GM12878 (cell line): Measurements from ENCODE around the gene FTCDNL1. TPM values are rescaled to one million over a fixed set of nuclear protein-coding genes. Genes with fewer than 3 reads are reported as not detected.

Experiments used
- ATAC-seq: fragments of 200-7000 bp; cut with Tn5 transposase; 3 replicates; pipeline ENCODE4 v1.9.1; 2020; ENCODE audit warnings: mild to moderate bottlenecking, moderate library complexity
- BruUV-seq: library from RNA; stranded (reverse); fragments of 400-500 nt; replicated peaks from 2 replicates; lab custom pipeline; 2021; lab: Mats Ljungman, UMichigan
- CTCF ChIA-PET: fragments of 300-600 bp; sonication (Branson Sonifier 250); formaldehyde crosslinking; extraction: SDS; loops from one replicate; lab custom pipeline; 2021; ENCODE audit warnings: inconsistent platforms; lab: Yijun Ruan, JAX
- POLR2A ChIA-PET: fragments of 350-600 bp; formaldehyde crosslinking; extraction: SDS; loops from one replicate; lab custom pipeline; 2021; ENCODE audit warnings: inconsistent platforms; lab: Charles Lee
- RAD21 ChIA-PET: fragments of 300-600 bp; sonication (Branson Sonifier 250); formaldehyde crosslinking; loops from one replicate; lab custom pipeline; 2023; ENCODE audit warnings: antibody characterized with exemption; ENCODE audit not compliant: unreplicated experiment; lab: Charles Lee
- SMC1A ChIA-PET: fragments of 300-600 bp; sonication (Branson Sonifier 250); formaldehyde crosslinking; loops from one replicate; lab custom pipeline; 2023; ENCODE audit not compliant: unreplicated experiment, uncharacterized antibody; lab: Charles Lee
- DNase-seq: peaks from one replicate; pipeline ENCODE4 v3.0.0-alpha.2; 2011; ENCODE audit warnings: low read depth, low spot score
- FAIRE-seq: peaks from 3 replicates; lab custom pipeline; 2011; peaks lifted over from hg19 to GRCh38; lab: Jason Lieb, UNC
- H2AFZ ChIP-seq: 2 replicates; pipeline ENCODE4 v1.6.0; 2011; ENCODE audit warnings: low read depth, low read length, control low read depth; ENCODE audit not compliant: control insufficient read depth
- H3K27ac ChIP-seq: 2 replicates; pipeline ENCODE4 v1.5.1; 2011; ENCODE audit warnings: control low read depth; ENCODE audit not compliant: control insufficient read depth, insufficient read depth
- H3K27me3 ChIP-seq, 2 experiments: replicated peaks in 1 of 2; 2 replicates each; pipeline versions ENCODE4 v1.6.0 to v1.6.1; 2011; ENCODE audit warnings: low read length in 1 of 2; ENCODE audit not compliant: control insufficient read depth in 2 of 2, insufficient read depth in 2 of 2
- H3K36me3 ChIP-seq, 2 experiments: 2 replicates each; pipeline ENCODE4 v1.5.1; 2011; ENCODE audit warnings: low read length in 1 of 2; ENCODE audit not compliant: control insufficient read depth in 2 of 2, insufficient read depth in 2 of 2
- H3K4me1 ChIP-seq: 2 replicates; pipeline ENCODE4 v1.6.1; 2011; ENCODE audit warnings: mild to moderate bottlenecking, low read length, moderate library complexity, mixed read lengths; ENCODE audit not compliant: control insufficient read depth, insufficient read depth
- H3K4me2 ChIP-seq: 2 replicates; pipeline ENCODE4 v1.6.0; 2011; ENCODE audit warnings: control low read depth; ENCODE audit not compliant: control insufficient read depth, insufficient read depth
- H3K4me3 ChIP-seq: fragments of 200-600 bp; sonication (generic); 2 replicates; pipeline ENCODE4 v1.5.1; 2016
- H3K79me2 ChIP-seq: 2 replicates; pipeline ENCODE4 v1.6.0; 2011; ENCODE audit warnings: low read length; ENCODE audit not compliant: control insufficient read depth, insufficient read depth
- H3K9ac ChIP-seq: 2 replicates; pipeline ENCODE4 v1.8.0; 2011; ENCODE audit warnings: low read length, control low read depth, mixed read lengths; ENCODE audit not compliant: control insufficient read depth, insufficient read depth
- H3K9me3 ChIP-seq: replicated peaks from 3 replicates; pipeline ENCODE4 v1.5.1; 2011; ENCODE audit warnings: mild to moderate bottlenecking, low read length; ENCODE audit not compliant: control insufficient read depth, insufficient read depth
- H4K20me1 ChIP-seq: 2 replicates; pipeline ENCODE4 v1.6.0; 2011; ENCODE audit not compliant: control insufficient read depth, insufficient read depth
- E2F8 ChIP-seq: fragments of 450-650 bp; IDR thresholded peaks from 2 replicates; pipeline ENCODE4 v1.6.1; 2018; ENCODE audit warnings: mild to moderate bottlenecking, low read depth, moderate library complexity; ENCODE audit not compliant: partially characterized antibody
- ELK1 ChIP-seq: IDR thresholded peaks from 2 replicates; pipeline ENCODE4 v1.6.1; 2012; ENCODE audit warnings: low read depth, low read length, improper control_type of control experiment
- MEF2A ChIP-seq: IDR thresholded peaks from 2 replicates; pipeline ENCODE4 v1.6.1; 2011; ENCODE audit warnings: low read depth, mild to moderate bottlenecking, low read length, moderate library complexity; ENCODE audit not compliant: insufficient read depth
- NKRF ChIP-seq: fragments of 450-650 bp; conservative IDR thresholded peaks from 2 replicates; pipeline ENCODE4 v1.6.1; 2017; ENCODE audit warnings: mild to moderate bottlenecking, moderate library complexity
- PML ChIP-seq: IDR thresholded peaks from 2 replicates; pipeline ENCODE4 v1.6.1; 2012; ENCODE audit warnings: low read length, inconsistent platforms
- SMARCA5 ChIP-seq: fragments of 450-650 bp; IDR thresholded peaks from 2 replicates; pipeline ENCODE4 v1.6.1; 2017; ENCODE audit warnings: mild to moderate bottlenecking
- SUPT20H ChIP-seq: IDR thresholded peaks from 2 replicates; pipeline ENCODE4 v1.6.1; 2011; ENCODE audit warnings: low read depth, mild to moderate bottlenecking, low read length, moderate library complexity, borderline replicate concordance; ENCODE audit not compliant: control insufficient read depth
- ZBTB33 ChIP-seq: fragments of 450-650 bp; IDR thresholded peaks from 2 replicates; pipeline ENCODE4 v1.6.1; 2017; ENCODE audit warnings: mild to moderate bottlenecking
- WGBS: methylation state at CpG from one replicate; pipeline ENCODE4 v1.1.6; 2016; ENCODE audit warnings: low lambda C conversion rate; ENCODE audit not compliant: insufficient replicate concordance, insufficient coverage; ENCODE audit errors: missing lambda C conversion rate; 5-methylcytosine and 5-hydroxymethylcytosine counted together
- in situ Hi-C: fragments of 300-500 bp; cut with MboI; formaldehyde crosslinking; loops from 9 replicates; pipeline ENCODE4 v1.14.3; 2018; ENCODE audit warnings: mixed read lengths
- intact Hi-C: fragments of 100-400 bp; cut with micrococcal nuclease; formaldehyde crosslinking; loops from one replicate; pipeline ENCODE4 v1.14.2; 2022; ENCODE audit not compliant: unreplicated experiment
- polyA plus RNA-seq, 11 experiments: library from polyadenylated mRNA; depleted of rRNA in 4 of 11; unstranded in 6 of 11; stranded (reverse) in 5 of 11; fragments of >200 nt; fragmentation: Nextera tagmentation in 4 of 11; fragmentation: Illumina TruSeq in 1 of 11; extraction: Ambion mirVana in 4 of 11; extraction: Trizol in 1 of 11; gene quantifications; 1 replicate in 1 of 11; 2 replicates in 10 of 11; pipeline versions ENCODE4 v1.2.1 to v1.2.3, GENCODE V29; 2011 to 2016; ENCODE audit warnings: inconsistent platforms in 2 of 11, missing spikeins in 2 of 11, low read depth in 1 of 11
- total RNA-seq, 4 experiments: library from RNA; depleted of rRNA in 3 of 4; stranded (reverse); fragments of >200 nt in 3 of 4; fragmentation: Illumina TruSeq in 1 of 4; extraction: Trizol in 1 of 4; gene quantifications; 2 replicates each; pipeline versions ENCODE4 v1.2.1 to v1.2.3, GENCODE V29; 2013 to 2021
- TF ChIP-seq, protein P1 (sequence below): fragments of 450-650 bp; IDR thresholded peaks from 2 replicates; pipeline ENCODE4 v1.6.1; 2016; ENCODE audit warnings: mild to moderate bottlenecking

FTCDNL1 gene
- total and polyA plus RNA-seq, 10 of the 15 experiments (the other 5 are each of a cell fraction or from before 2014, with no cell fraction given): 0.15 to 3.9 (median 2.0) TPM

GRCh38 chr2:199895406-199895805, 44.4 kb upstream of the FTCDNL1 start (continued):
- TF ChIP-seq ELK1 (no peak), NKRF (no peak)
- TF ChIP-seq, all 136 proteins: peak for 0

DNA sequence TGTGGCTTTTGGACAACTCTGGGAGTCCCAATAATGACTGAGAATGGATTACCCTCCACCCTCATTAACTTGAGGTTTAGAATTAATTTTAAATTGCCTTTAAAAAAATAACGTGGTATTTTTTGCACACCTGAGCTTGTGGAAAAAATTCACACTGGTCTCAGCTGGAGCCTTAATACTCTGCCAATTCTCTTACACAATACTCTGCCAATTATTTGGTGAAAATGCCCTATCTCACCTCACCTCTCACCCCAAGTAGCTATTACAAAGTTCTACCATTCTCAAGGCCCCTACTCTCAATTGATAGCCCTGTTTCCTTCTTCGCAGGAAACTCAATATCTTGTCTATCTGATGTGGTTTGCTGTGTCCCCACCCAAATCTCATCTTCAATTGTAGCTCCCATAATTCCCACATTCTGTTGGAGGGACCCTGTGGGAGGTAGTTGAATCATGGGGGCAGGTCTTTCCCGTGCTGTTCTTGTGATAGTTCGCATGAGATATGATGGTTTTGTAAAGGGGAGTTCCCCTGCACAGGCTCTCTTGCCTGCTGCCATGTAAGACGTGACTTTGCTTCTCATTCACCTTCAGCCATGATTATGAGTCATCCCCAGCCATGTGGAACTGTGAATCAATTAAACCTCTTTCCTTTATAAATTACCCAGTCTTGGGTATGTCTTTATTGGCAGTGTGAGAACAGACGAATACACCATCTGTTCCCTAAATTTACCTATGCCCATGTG, 32.7 kb upstream of the FTCDNL1 start:
- Histone ChIP-seq H3K4me3 (no peak overlapping the region), H4K20me1 (no peaks in the 10 kb centered on the region), H3K27me3 (no peaks in the 10 kb centered on the region; a peak in 1 of 4 replicates)
- POLR2A ChIA-PET: no interaction called here
- CTCF ChIA-PET: no interaction called here
- TF ChIP-seq MEF2A: no peak
- no peak for TF ChIP-seq SUPT20H
- TF ChIP-seq E2F8: no peak
- no peak for TF ChIP-seq SMARCA5
- no peak for TF ChIP-seq PML
- TF ChIP-seq ZBTB33: no peak
- TF ChIP-seq, protein P1, sequence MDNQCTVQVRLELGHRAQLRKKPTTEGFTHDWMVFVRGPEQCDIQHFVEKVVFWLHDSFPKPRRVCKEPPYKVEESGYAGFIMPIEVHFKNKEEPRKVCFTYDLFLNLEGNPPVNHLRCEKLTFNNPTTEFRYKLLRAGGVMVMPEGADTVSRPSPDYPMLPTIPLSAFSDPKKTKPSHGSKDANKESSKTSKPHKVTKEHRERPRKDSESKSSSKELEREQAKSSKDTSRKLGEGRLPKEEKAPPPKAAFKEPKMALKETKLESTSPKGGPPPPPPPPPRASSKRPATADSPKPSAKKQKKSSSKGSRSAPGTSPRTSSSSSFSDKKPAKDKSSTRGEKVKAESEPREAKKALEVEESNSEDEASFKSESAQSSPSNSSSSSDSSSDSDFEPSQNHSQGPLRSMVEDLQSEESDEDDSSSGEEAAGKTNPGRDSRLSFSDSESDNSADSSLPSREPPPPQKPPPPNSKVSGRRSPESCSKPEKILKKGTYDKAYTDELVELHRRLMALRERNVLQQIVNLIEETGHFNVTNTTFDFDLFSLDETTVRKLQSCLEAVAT: no peak
- TF ChIP-seq, all 136 proteins: peak for 0
- no peak overlapping the region for H2AFZ ChIP-seq
- no peak overlapping the region for H3K9ac ChIP-seq
- in situ Hi-C loops (no loop called here), intact Hi-C loops (no loop called here)
- H3K79me2 ChIP-seq: no peaks in the 10 kb centered on the region
- H3K9me3 ChIP-seq: peaks cover 4% of the 10 kb centered on the region; the same call in 2 of the 3 replicates
- ChIA-PET RAD21 (no interaction called here), SMC1A (no interaction called here)
- BruUV-seq: no TSS peak
- no peak for ATAC-seq
- no peak for FAIRE-seq
- H3K27ac ChIP-seq: no peak overlapping the region
- 48% methylated on average over 6 of the region's 6 CpGs for WGBS
- no peak for DNase-seq
- no peaks in the 10 kb centered on the region for H3K36me3 ChIP-seq
- no peaks in the 10 kb centered on the region for H3K4me1 ChIP-seq
- no peak overlapping the region for H3K4me2 ChIP-seq
